HCT116 (cell line): ENCODE measurements around the gene GOLGA5. TPM values are rescaled to one million over a fixed set of nuclear protein-coding genes. Genes with fewer than 3 reads are reported as not detected.

Experiments used
- ATAC-seq: fragments of 200-7000 bp; cut with Tn5 transposase; 2 replicates; pipeline ENCODE4 v1.9.1; 2020; ENCODE audit warnings: mild to moderate bottlenecking, moderate library complexity
- BruUV-seq: library from RNA; stranded (reverse); fragments of 400-500 nt; replicated peaks from 2 replicates; lab custom pipeline; 2021; lab: Mats Ljungman, UMichigan
- CTCF ChIA-PET: fragments of 300-600 bp; sonication (Branson Sonifier 250); formaldehyde crosslinking; loops from one replicate; lab custom pipeline; 2021; ENCODE audit warnings: antibody characterized with exemption; lab: Charles Lee
- POLR2A ChIA-PET: fragments of 300-600, 350-600 bp; sonication (Branson Sonifier 250); formaldehyde crosslinking; loops from one replicate; lab custom pipeline; 2021; ENCODE audit warnings: antibody characterized with exemption; lab: Charles Lee
- RAD21 ChIA-PET, 2 experiments: fragments of 300-600 bp; sonication (Branson Sonifier 250); formaldehyde crosslinking; loops; one replicate each; lab custom pipeline; 2023; ENCODE audit warnings: low total read pairs in 2 of 2; ENCODE audit not compliant: uncharacterized antibody in 2 of 2, unreplicated experiment in 2 of 2, low non-redundant PET in 1 of 2; lab: Charles Lee
- DNase-seq: peaks from one replicate; pipeline ENCODE4 v3.0.0-alpha.2; 2010; ENCODE audit warnings: low read depth, low spot score
- H2AFZ ChIP-seq: fragments of 200-600 bp; shearing (Covaris generic), sonication (generic); 2 replicates; pipeline ENCODE4 v1.6.1; 2017; ENCODE audit warnings: low read depth, mixed run types, mixed read lengths, antibody characterized with exemption, low read length; ENCODE audit not compliant: poor library complexity, severe bottlenecking
- H3K27ac ChIP-seq: 2 replicates; pipeline ENCODE4 v1.5.1; 2012; ENCODE audit warnings: low read depth, low read length
- H3K27me3 ChIP-seq: fragments of 200-600 bp; sonication (generic); 2 replicates; pipeline ENCODE4 v1.6.1; 2016; ENCODE audit warnings: mixed run types, low read length, mixed read lengths; ENCODE audit not compliant: insufficient read depth
- H3K36me3 ChIP-seq, 2 experiments: fragments of 200-500 bp in 1 of 2; fragments of 200-600 bp in 1 of 2; sonication (Bioruptor generic) in 1 of 2; sonication (generic) in 1 of 2; 2 replicates each; pipeline versions ENCODE4 v1.5.1 to v1.6.1; 2014 to 2016; ENCODE audit warnings: low read length in 2 of 2, inconsistent platforms in 1 of 2, mixed read lengths in 1 of 2, mixed run types in 1 of 2; ENCODE audit not compliant: insufficient read depth in 2 of 2, control insufficient read depth in 1 of 2
- H3K4me1 ChIP-seq, 2 experiments: fragments of 200-600 bp in 1 of 2; sonication (generic) in 1 of 2; 2 replicates each; pipeline versions ENCODE4 v1.5.1 to v1.6.1; 2012 to 2017; ENCODE audit warnings: low read length in 2 of 2, inconsistent platforms in 1 of 2, mild to moderate bottlenecking in 1 of 2, mixed read lengths in 1 of 2, mixed run types in 1 of 2, moderate library complexity in 1 of 2; ENCODE audit not compliant: insufficient read depth in 2 of 2, control insufficient read depth in 1 of 2
- H3K4me2 ChIP-seq: fragments of 200-600 bp; sonication (generic); 2 replicates; pipeline ENCODE4 v1.6.1; 2017; ENCODE audit warnings: mixed run types, low read length, mixed read lengths
- H3K4me3 ChIP-seq, 2 experiments: fragments of 200-600 bp in 1 of 2; sonication (generic) in 1 of 2; replicated peaks in 1 of 2; 2 replicates each; pipeline ENCODE4 v1.5.1; 2011 to 2016; ENCODE audit warnings: low read length in 2 of 2, control low read depth in 1 of 2, low read depth in 1 of 2, mild to moderate bottlenecking in 1 of 2, mixed read lengths in 1 of 2, mixed run types in 1 of 2
- H3K79me2 ChIP-seq: fragments of 200-600 bp; sonication (generic); 2 replicates; pipeline ENCODE4 v1.6.1; 2017; ENCODE audit warnings: mild to moderate bottlenecking, mixed run types, low read length, moderate library complexity, mixed read lengths; ENCODE audit not compliant: insufficient read depth
- H3K9ac ChIP-seq: fragments of 200-600 bp; sonication (generic); 2 replicates; pipeline ENCODE4 v1.6.1; 2016; ENCODE audit warnings: low read length, mixed read lengths
- H3K9me2 ChIP-seq: fragments of 200-600 bp; sonication (generic), shearing (Covaris generic); 2 replicates; pipeline ENCODE4 v1.6.1; 2017; ENCODE audit warnings: mixed run types, mild to moderate bottlenecking, moderate library complexity; ENCODE audit not compliant: insufficient read depth
- H3K9me3 ChIP-seq, 2 experiments: fragments of 200-500 bp in 1 of 2; fragments of 200-600 bp in 1 of 2; sonication (Bioruptor generic) in 1 of 2; sonication (generic) in 1 of 2; 2 replicates each; pipeline ENCODE4 v1.6.1; 2014 to 2017; ENCODE audit warnings: low read length in 2 of 2, mixed read lengths in 2 of 2, inconsistent platforms in 1 of 2, low read depth in 1 of 2, mild to moderate bottlenecking in 1 of 2, mixed run types in 1 of 2, moderate library complexity in 1 of 2; ENCODE audit not compliant: control insufficient read depth in 1 of 2, insufficient read depth in 1 of 2
- H4K20me1 ChIP-seq: fragments of 200-600 bp; sonication (generic), shearing (Covaris generic); 2 replicates; pipeline ENCODE4 v1.6.1; 2017; ENCODE audit warnings: mixed run types, mild to moderate bottlenecking, moderate library complexity; ENCODE audit not compliant: insufficient read depth
- ATF3 ChIP-seq: IDR thresholded peaks from 2 replicates; pipeline ENCODE4 v1.6.1; 2012
- CEBPB ChIP-seq: IDR thresholded peaks from 2 replicates; pipeline ENCODE4 v1.6.1; 2012; ENCODE audit warnings: low read depth
- CTCF ChIP-seq, 3 experiments: fragments of 200-600 bp in 1 of 3; sonication (generic) in 1 of 3; IDR thresholded peaks in 2 of 3; conservative IDR thresholded peaks in 1 of 3; 2 replicates each; pipeline ENCODE4 v1.5.1; 2012 to 2017; ENCODE audit warnings: low read depth in 2 of 3, low read length in 2 of 3, antibody characterized with exemption in 1 of 3, borderline replicate concordance in 1 of 3, control low read depth in 1 of 3, mild to moderate bottlenecking in 1 of 3, mixed read lengths in 1 of 3, mixed run types in 1 of 3, moderate library complexity in 1 of 3; ENCODE audit not compliant: insufficient read depth in 1 of 3
- EZH2phosphoT487 ChIP-seq: fragments of 200-600 bp; IDR thresholded peaks from 2 replicates; pipeline ENCODE4 v1.6.1; 2018; ENCODE audit warnings: antibody characterized with exemption, borderline replicate concordance
- JUND ChIP-seq: IDR thresholded peaks from 2 replicates; pipeline ENCODE4 v1.6.1; 2012
- MAX ChIP-seq: IDR thresholded peaks from 2 replicates; pipeline ENCODE4 v1.6.1; 2012
- POLR2A ChIP-seq: IDR thresholded peaks from 2 replicates; pipeline ENCODE4 v1.7.0; 2011; ENCODE audit warnings: borderline replicate concordance; ENCODE audit not compliant: insufficient read depth, insufficient read length; ENCODE audit errors: extremely low read depth
- POLR2AphosphoS5 ChIP-seq: IDR thresholded peaks from 2 replicates; pipeline ENCODE4 v1.6.1; 2011; ENCODE audit warnings: mild to moderate bottlenecking, low read depth, low read length, moderate library complexity
- SIN3A ChIP-seq: IDR thresholded peaks from 2 replicates; pipeline ENCODE4 v1.6.1; 2012; ENCODE audit warnings: low read depth
- SP1 ChIP-seq: IDR thresholded peaks from 2 replicates; pipeline ENCODE4 v1.6.1; 2012; ENCODE audit warnings: low read depth
- SRF ChIP-seq: IDR thresholded peaks from 2 replicates; pipeline ENCODE4 v1.6.1; 2012; ENCODE audit warnings: low read depth
- YY1 ChIP-seq: IDR thresholded peaks from 2 replicates; pipeline ENCODE4 v1.6.1; 2011; ENCODE audit warnings: low read length, low read depth, moderate library complexity, mild to moderate bottlenecking; ENCODE audit not compliant: insufficient replicate concordance; ENCODE audit errors: extremely low read depth
- intact Hi-C: fragments of 100-400 bp; cut with micrococcal nuclease; formaldehyde crosslinking; loops from 2 replicates; pipeline ENCODE4 v1.10.0; 2022
- total RNA-seq: library from RNA; stranded (reverse); gene quantifications from one replicate; pipeline ENCODE4 v1.2.1, GENCODE V29; 2021; ENCODE audit not compliant: unreplicated experiment

Gene GOLGA5
- total RNA-seq, 1 experiment from 2014 or later: 24.4 TPM

- ATAC-seq (no peak), DNase-seq (no peak)
- no peak overlapping the region for H3K27ac ChIP-seq
- no peaks in the 10 kb centered on the region for H3K9me2 ChIP-seq
- ChIA-PET RAD21 (no interaction called here), CTCF (interaction anchor here (0.7 kb wide), 1 partner anchor 103 kb away, joined by 3 read pairs; no protein-coding TSS in a partner anchor), POLR2A (no interaction called here)
- H4K20me1 ChIP-seq: no peaks in the 10 kb centered on the region
- H3K27me3 ChIP-seq: no peaks in the 10 kb centered on the region
- H3K79me2 ChIP-seq: no peaks in the 10 kb centered on the region
- H3K36me3 ChIP-seq: no peaks in the 10 kb centered on the region
- intact Hi-C loops: no loop called here
- no peak overlapping the region for H2AFZ ChIP-seq
- no TSS peak for BruUV-seq
- no peak overlapping the region for H3K9ac ChIP-seq
- H3K4me3 ChIP-seq: no peak overlapping the region
- no peaks in the 10 kb centered on the region for H3K4me1 ChIP-seq
- peaks cover 0 to 8% of the 10 kb centered on the region in 2 experiments; a peak in 1 of 4 replicates for H3K9me3 ChIP-seq
- no peak overlapping the region for H3K4me2 ChIP-seq
- no peak for TF ChIP-seq CEBPB
- TF ChIP-seq POLR2A: no peak
- TF ChIP-seq POLR2AphosphoS5: no peak
- no peak for TF ChIP-seq SP1
- TF ChIP-seq CTCF (IDR thresholded peaks at IDR 0.05 in 2 of 3, conservative IDR thresholded peaks at IDR 0.05 in 1 of 3; ENCODE audit: borderline replicate concordance in 1 of 3, insufficient read depth in 1 of 3, low read depth in 2 of 3, low read length in 2 of 3): no peak
Observed at GRCh38 chr14:92863286-92864080, 69.4 kb downstream of the GOLGA5 start.

- intact Hi-C loops: no loop called here
- ATAC-seq (no peak), DNase-seq (no peak)
- no peak overlapping the region for H3K4me3 ChIP-seq
- H3K27me3 ChIP-seq: no peaks in the 10 kb centered on the region
- no peak overlapping the region for H3K9ac ChIP-seq
- H3K36me3 ChIP-seq: no peaks in the 10 kb centered on the region
- no peak overlapping the region for H3K27ac ChIP-seq
- H3K79me2 ChIP-seq: no peaks in the 10 kb centered on the region
- H3K4me1 ChIP-seq: no peaks in the 10 kb centered on the region
- POLR2A ChIA-PET: no interaction called here
- peaks cover 0 to 8% of the 10 kb centered on the region in 2 experiments; a peak in 1 of 4 replicates for H3K9me3 ChIP-seq
- no TSS peak for BruUV-seq
- no peaks in the 10 kb centered on the region for H4K20me1 ChIP-seq
- CTCF ChIA-PET: no interaction called here
- no peaks in the 10 kb centered on the region for H3K9me2 ChIP-seq
- no peak overlapping the region for H2AFZ ChIP-seq
- no peak overlapping the region for H3K4me2 ChIP-seq
- RAD21 ChIA-PET: no interaction called here
- no peak for TF ChIP-seq SP1
- TF ChIP-seq SIN3A: no peak
- no peak for TF ChIP-seq POLR2AphosphoS5
- no peak for TF ChIP-seq MAX
- no peak for TF ChIP-seq EZH2phosphoT487
- TF ChIP-seq JUND: no peak
- TF ChIP-seq POLR2A: no peak
- TF ChIP-seq SRF: no peak
- no peak for TF ChIP-seq YY1
- no peak for TF ChIP-seq CTCF (IDR thresholded peaks at IDR 0.05 in 2 of 3, conservative IDR thresholded peaks at IDR 0.05 in 1 of 3; ENCODE audit: borderline replicate concordance in 1 of 3, insufficient read depth in 1 of 3, low read depth in 2 of 3, low read length in 2 of 3)
- no peak for TF ChIP-seq ATF3
Observed at GRCh38 chr14:92865674-92866073, 71.6 kb downstream of the GOLGA5 start.
